PC-3 (cell line): ENCODE data around the gene SPAG7. TPM values are rescaled to one million over a fixed set of nuclear protein-coding genes. Genes with fewer than 3 reads are reported as not detected.

Experiments used
- ATAC-seq: fragments of 200-7000 bp; cut with Tn5 transposase; 2 replicates; pipeline ENCODE4 v1.9.1; 2020; ENCODE audit warnings: mild to moderate bottlenecking, moderate library complexity
- BruUV-seq: library from RNA; stranded (reverse); fragments of 400-500 nt; replicated peaks from 2 replicates; lab custom pipeline; 2021; lab: Mats Ljungman, UMichigan
- CTCF ChIA-PET: fragments of 300-600 bp; sonication (Branson Sonifier 250); formaldehyde crosslinking; loops from one replicate; lab custom pipeline; 2022; ENCODE audit warnings: antibody characterized with exemption; lab: Charles Lee
- POLR2A ChIA-PET: fragments of 300-600 bp; sonication (Branson Sonifier 250); formaldehyde crosslinking; loops from one replicate; lab custom pipeline; 2022; ENCODE audit warnings: antibody characterized with exemption; ENCODE audit not compliant: unreplicated experiment; lab: Charles Lee
- DNase-seq: peaks from one replicate; pipeline ENCODE4 v3.0.0-alpha.2; 2015
- H2AFZ ChIP-seq: fragments of 300-600 bp; sonication (generic); 2 replicates; pipeline ENCODE4 v1.6.0; 2016; ENCODE audit warnings: antibody characterized with exemption, low read length
- H3F3A ChIP-seq: fragments of 300-600 bp; sonication (generic); one replicate; pipeline ENCODE4 v1.6.0; 2017; ENCODE audit warnings: antibody characterized with exemption, low read length, control low read depth, mild to moderate bottlenecking; ENCODE audit not compliant: unreplicated experiment
- H3K27ac ChIP-seq: fragments of 300-600 bp; sonication (generic); 2 replicates; pipeline ENCODE4 v1.5.1; 2016; ENCODE audit warnings: mild to moderate bottlenecking, low read length
- H3K27me3 ChIP-seq: fragments of 300-600 bp; sonication (generic); 2 replicates; pipeline ENCODE4 v1.6.1; 2016; ENCODE audit warnings: low read length, mixed read lengths
- H3K36me3 ChIP-seq: fragments of 300-600 bp; sonication (generic); 2 replicates; pipeline ENCODE4 v1.6.1; 2016; ENCODE audit warnings: low read depth, mixed run types, low read length, mixed read lengths
- H3K4me1 ChIP-seq: fragments of 300-600 bp; sonication (generic); 2 replicates; pipeline ENCODE4 v1.5.1; 2016; ENCODE audit warnings: low read length; ENCODE audit not compliant: insufficient read depth
- H3K4me2 ChIP-seq: fragments of 300-600 bp; sonication (generic); 2 replicates; pipeline ENCODE4 v1.6.0; 2016; ENCODE audit warnings: low read length
- H3K4me3 ChIP-seq: fragments of 300-600 bp; sonication (generic); 2 replicates; pipeline ENCODE4 v1.5.1; 2016; ENCODE audit warnings: mild to moderate bottlenecking, low read length, mixed read lengths
- H3K79me2 ChIP-seq: fragments of 300-600 bp; sonication (generic); 2 replicates; pipeline ENCODE4 v1.6.1; 2017; ENCODE audit warnings: low read length, mixed read lengths
- H3K9ac ChIP-seq: fragments of 300-600 bp; sonication (generic); 2 replicates; pipeline ENCODE4 v1.6.0; 2016; ENCODE audit warnings: mild to moderate bottlenecking, low read length
- H3K9me2 ChIP-seq: fragments of 300-600 bp; sonication (generic); replicated peaks from 2 replicates; pipeline ENCODE4 v1.6.1; 2016; ENCODE audit warnings: mixed run types, low read length, mixed read lengths
- H3K9me3 ChIP-seq: fragments of 300-600 bp; sonication (generic); 2 replicates; pipeline ENCODE4 v1.6.1; 2016; ENCODE audit warnings: low read length, mixed read lengths
- H4K20me1 ChIP-seq: fragments of 300-600 bp; sonication (generic); 2 replicates; pipeline ENCODE4 v1.6.1; 2016; ENCODE audit warnings: low read length, mixed read lengths
- CTCF ChIP-seq: fragments of 300-600 bp; sonication (generic); conservative IDR thresholded peaks from 2 replicates; pipeline ENCODE4 v1.5.1; 2017; ENCODE audit warnings: antibody characterized with exemption, low read depth, mild to moderate bottlenecking, low read length
- EZH2 ChIP-seq: fragments of 300-600 bp; sonication (generic); IDR thresholded peaks from one replicate; pipeline ENCODE4 v1.6.1; 2017; ENCODE audit warnings: antibody characterized with exemption, mild to moderate bottlenecking, low read length; ENCODE audit not compliant: unreplicated experiment
- EZH2phosphoT487 ChIP-seq: fragments of 300-600 bp; sonication (generic); IDR thresholded peaks from 2 replicates; pipeline ENCODE4 v1.6.1; 2018; ENCODE audit warnings: mild to moderate bottlenecking, antibody characterized with exemption, low read length, borderline replicate concordance
- intact Hi-C: fragments of 100-400 bp; cut with micrococcal nuclease; formaldehyde crosslinking; loops from 2 replicates; pipeline ENCODE4 v1.9.0; 2023
- total RNA-seq: library from RNA; depleted of rRNA; stranded (reverse); fragments of >200 nt; gene quantifications from 2 replicates; pipeline ENCODE4 v1.2.3, GENCODE V29; 2014

SPAG7 gene
- total RNA-seq, 1 experiment from 2014 or later: 44.1 TPM

DNA sequence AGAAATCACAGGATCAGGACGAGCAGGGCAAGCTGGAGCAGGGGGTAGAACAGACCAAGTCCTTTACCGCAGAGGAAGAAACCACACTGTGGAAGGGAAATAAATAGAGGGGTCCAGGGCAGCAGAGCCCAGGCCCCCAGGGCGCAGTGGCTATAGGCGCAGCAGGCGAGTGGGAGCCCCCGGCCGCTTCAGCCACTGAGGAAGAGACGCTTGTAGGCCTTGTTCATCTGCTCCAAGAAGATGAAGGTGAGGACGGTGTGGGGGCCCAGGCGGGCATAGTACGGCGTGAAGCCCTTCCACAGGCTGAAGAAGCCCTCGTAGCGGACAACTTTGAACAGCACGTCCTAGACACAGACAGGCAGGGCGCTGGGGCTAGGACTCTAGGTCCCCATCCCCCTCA is 30.1 kb downstream of the SPAG7 start:
- CTCF ChIA-PET: no interaction called here

DNA sequence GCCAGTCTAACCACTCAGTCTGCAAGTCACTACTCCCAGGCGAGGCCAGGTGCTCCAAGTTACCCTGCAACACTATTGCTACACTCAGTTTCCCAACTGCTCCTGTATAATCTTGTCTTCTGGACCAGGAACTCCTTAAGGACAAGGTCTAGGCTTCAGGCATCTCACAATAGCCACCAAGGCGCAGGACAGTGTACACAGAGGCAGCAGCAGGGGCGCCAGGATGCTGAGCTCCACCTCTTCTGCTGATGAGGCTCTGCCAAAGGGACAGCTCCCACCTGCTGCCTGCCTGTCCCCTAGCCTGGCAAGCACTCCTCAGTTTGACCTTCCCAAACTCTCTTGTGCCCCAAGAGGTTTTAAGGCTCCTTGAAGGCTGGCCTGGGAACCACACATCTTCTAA is 31.2 kb downstream of the SPAG7 start:
- Histone ChIP-seq H3F3A (no peaks in the 10 kb centered on the region), H3K9me3 (no peaks in the 10 kb centered on the region), H3K4me2 (no peak overlapping the region), H3K36me3 (peaks cover 10% of the 10 kb centered on the region; the same call in 1 of the 2 replicates), H3K4me1 (peaks cover 15% of the 10 kb centered on the region), H3K79me2 (peaks cover 30% of the 10 kb centered on the region), H2AFZ (no peak overlapping the region), H3K27me3 (no peaks in the 10 kb centered on the region), H3K9ac (no peak overlapping the region), H3K9me2 (no peaks in the 10 kb centered on the region), H3K27ac (no peak overlapping the region), H3K4me3 (no peak overlapping the region), H4K20me1 (no peaks in the 10 kb centered on the region)
- intact Hi-C loops: no loop called here
- ATAC-seq (no peak), DNase-seq (no peak)
- CTCF ChIA-PET: no interaction called here
- TF ChIP-seq EZH2 (no peak), EZH2phosphoT487 (no peak), CTCF (no peak)
- POLR2A ChIA-PET: no interaction called here
- no TSS peak for BruUV-seq

More for the DNA sequence above, 30.1 kb downstream of the SPAG7 start:
- no peaks in the 10 kb centered on the region for H3K9me3 ChIP-seq
- no TSS peak for BruUV-seq
- H3K4me2 ChIP-seq: no peak overlapping the region
- ATAC-seq (no peak), DNase-seq (no peak)
- no peaks in the 10 kb centered on the region for H3K27me3 ChIP-seq
- no peak overlapping the region for H3K9ac ChIP-seq
- peaks cover 22% of the 10 kb centered on the region for H3K4me1 ChIP-seq
- H3K79me2 ChIP-seq: peaks cover 41% of the 10 kb centered on the region
- intact Hi-C loops: no loop called here
- no peak overlapping the region for H2AFZ ChIP-seq
- H3F3A ChIP-seq: no peaks in the 10 kb centered on the region
- POLR2A ChIA-PET: no interaction called here
- no peak overlapping the region for H3K4me3 ChIP-seq
- peaks cover 10% of the 10 kb centered on the region; the same call in 1 of the 2 replicates for H3K36me3 ChIP-seq
- no peak overlapping the region for H3K27ac ChIP-seq
- no peaks in the 10 kb centered on the region for H3K9me2 ChIP-seq
- TF ChIP-seq CTCF: no peak
- TF ChIP-seq EZH2: no peak
- no peak for TF ChIP-seq EZH2phosphoT487
- no peaks in the 10 kb centered on the region for H4K20me1 ChIP-seq

- CTCF ChIA-PET: no interaction called here
- Histone ChIP-seq H4K20me1 (no peaks in the 10 kb centered on the region), H3F3A (no peaks in the 10 kb centered on the region), H3K4me1 (peaks cover 14% of the 10 kb centered on the region), H3K27me3 (no peaks in the 10 kb centered on the region), H3K4me2 (no peak overlapping the region), H2AFZ (no peak overlapping the region), H3K4me3 (no peak overlapping the region), H3K36me3 (peaks cover 10% of the 10 kb centered on the region; the same call in 1 of the 2 replicates), H3K9me2 (no peaks in the 10 kb centered on the region), H3K27ac (no peak overlapping the region), H3K9me3 (no peaks in the 10 kb centered on the region), H3K79me2 (peaks cover 22% of the 10 kb centered on the region), H3K9ac (no peak overlapping the region)
- POLR2A ChIA-PET: interaction anchor here (0.5 kb wide), 1 partner anchor 154 kb away, joined by 4 read pairs; no protein-coding TSS in a partner anchor
- ATAC-seq: no peak
- DNase-seq: no peak
- TF ChIP-seq EZH2phosphoT487 (no peak), EZH2 (no peak), CTCF (no peak)
- BruUV-seq: no TSS peak
- intact Hi-C loops: no loop called here
Observed at GRCh38 chr17:4935650-4936049, 32.0 kb downstream of the SPAG7 start.
